K562 (cell line): Measurements from ENCODE around the gene DHRS13. TPM values are rescaled to one million over a fixed set of nuclear protein-coding genes. Genes with fewer than 3 reads are reported as not detected.

Experiments used
- CBX2 ChIP-seq: fragments of 200-600 bp; sonication (generic); IDR thresholded peaks from one replicate; pipeline ENCODE4 v1.6.1; 2012; ENCODE audit warnings: mild to moderate bottlenecking, low read length, inconsistent platforms; ENCODE audit not compliant: insufficient read depth, poor library complexity, severe bottlenecking
- DIDO1 ChIP-seq: fragments of 450-650 bp; IDR thresholded peaks from 2 replicates; pipeline ENCODE4 v1.6.1; 2016; ENCODE audit warnings: low read depth, missing biosample characterization, missing genetic modification characterization
- E2F3 ChIP-seq: fragments of 250-450 bp; sonication (Bioruptor Pico); IDR thresholded peaks from 2 replicates; pipeline ENCODE4 v1.4.0; 2020; ENCODE audit warnings: mild to moderate bottlenecking
- ELF4 ChIP-seq: fragments of 450-650 bp; formaldehyde crosslinking; IDR thresholded peaks from 2 replicates; pipeline ENCODE4 v1.4.0; 2022; ENCODE audit warnings: missing genetic modification characterization
- GMEB1 ChIP-seq: fragments of 250-450 bp; sonication (Bioruptor Pico); IDR thresholded peaks from 2 replicates; pipeline ENCODE4 v1.4.0; 2020; ENCODE audit warnings: mild to moderate bottlenecking
- HMBOX1 ChIP-seq: sonication (generic); IDR thresholded peaks from 2 replicates; pipeline ENCODE4 v1.6.1; 2016
- KAT2B ChIP-seq: IDR thresholded peaks from one replicate; pipeline ENCODE4 v1.6.1; 2012; ENCODE audit warnings: low read depth, mild to moderate bottlenecking, control low read depth, inconsistent platforms, low read length, moderate library complexity
- LARP7 ChIP-seq: fragments of 450-650 bp; IDR thresholded peaks from 2 replicates; pipeline ENCODE4 v1.6.1; 2016
- NBN ChIP-seq: fragments of 450-650 bp; IDR thresholded peaks from 2 replicates; pipeline ENCODE4 v1.6.1; 2016; ENCODE audit warnings: low read depth, mild to moderate bottlenecking
- NFXL1 ChIP-seq: fragments of 450-650 bp; formaldehyde crosslinking; IDR thresholded peaks from 2 replicates; pipeline ENCODE4 v1.4.0; 2021; ENCODE audit warnings: mild to moderate bottlenecking
- RB1 ChIP-seq: fragments of 450-650 bp; IDR thresholded peaks from 2 replicates; pipeline ENCODE4 v1.6.1; 2017; ENCODE audit warnings: low read depth, mild to moderate bottlenecking
- RBM17 ChIP-seq: fragments of 200-400 bp; formaldehyde crosslinking; IDR thresholded peaks from 2 replicates; pipeline ENCODE4 v1.6.1; 2017; ENCODE audit warnings: low read depth, mild to moderate bottlenecking, low read length, borderline replicate concordance
- RHOXF2B ChIP-seq: fragments of 250-450 bp; sonication (Bioruptor Pico); conservative IDR thresholded peaks from 2 replicates; pipeline ENCODE4 v1.5.1; 2021
- ZFP91 ChIP-seq: sonication (generic); formaldehyde crosslinking; IDR thresholded peaks from 2 replicates; pipeline ENCODE4 v1.8.0; 2022; ENCODE audit warnings: mild to moderate bottlenecking, missing genetic modification reagents
- ZNF407 ChIP-seq: fragments of 450-650 bp; IDR thresholded peaks from 2 replicates; pipeline ENCODE4 v1.6.1; 2016; ENCODE audit warnings: low read depth
- ZNF507 ChIP-seq: conservative IDR thresholded peaks from 2 replicates; pipeline ENCODE4 v1.6.1; 2017; ENCODE audit warnings: missing genetic modification characterization, missing compliant biosample characterization
- polyA plus RNA-seq, 8 experiments: library from polyadenylated mRNA; depleted of rRNA in 4 of 8; stranded (reverse) in 5 of 8; unstranded in 3 of 8; fragments of >200 nt; fragmentation: Nextera tagmentation in 2 of 8; fragmentation: Illumina TruSeq in 1 of 8; extraction: Ambion mirVana in 2 of 8; extraction: Trizol in 1 of 8; gene quantifications; 2 replicates each; pipeline versions ENCODE4 v1.2.1 to v1.2.3, GENCODE V29; 2011 to 2014; ENCODE audit warnings: inconsistent platforms in 1 of 8, missing spikeins in 1 of 8
- total RNA-seq, 7 experiments: library from RNA; depleted of rRNA in 6 of 7; stranded (reverse); fragments of >200 nt in 6 of 7; fragmentation: Illumina TruSeq in 2 of 7; extraction: Trizol in 2 of 7; gene quantifications; 2 replicates each; pipeline versions ENCODE4 v1.2.1 to v1.2.3, GENCODE V29; 2011 to 2021; ENCODE audit warnings: low replicate concordance in 1 of 7

DHRS13 gene
- total and polyA plus RNA-seq, 9 of the 15 experiments (the other 6 are each of a cell fraction or from before 2014, with no cell fraction given): 0.32 to 52.3 (median 34.3) TPM; not detected in 1

- TF ChIP-seq ZFP91 (CRISPR knock-in tag): no peak
- TF ChIP-seq RBM17: no peak
- TF ChIP-seq LARP7: no peak
- TF ChIP-seq NBN: peak; percentile 40; the same call in 1 of the 2 replicates
- peak; percentile 64; the same call in 1 of the 2 replicates for TF ChIP-seq ELF4 (CRISPR knock-in tag)
- TF ChIP-seq KAT2B: no peak
- TF ChIP-seq CBX2: no peak
- TF ChIP-seq ZNF407: no peak
- no peak for TF ChIP-seq HMBOX1
- peak; percentile 4; the same call in 1 of the 2 replicates for TF ChIP-seq RHOXF2B (CRISPR knock-in tag)
- TF ChIP-seq RB1: peak; percentile 92
- TF ChIP-seq ZNF507: no peak
- no peak for TF ChIP-seq NFXL1 (CRISPR knock-in tag)
- TF ChIP-seq E2F3 (CRISPR knock-in tag): no peak
- peak; percentile 64 for TF ChIP-seq GMEB1 (CRISPR knock-in tag)
- no peak for TF ChIP-seq DIDO1 (tag)
Measured at GRCh38 chr17:28896884-28897768, 5.8 kb downstream of the DHRS13 start, which contains the start of gene FLOT2 (continued).
